NT2/D1 (cell line): Measurements from ENCODE around the gene MRPL14.

ENCODE experiments used
- SUZ12 ChIP-seq: IDR thresholded peaks from 2 replicates; pipeline ENCODE4 v1.6.1; 2011; ENCODE audit not compliant: insufficient read length, insufficient read depth; ENCODE audit errors: extremely low read depth
- YY1 ChIP-seq: IDR thresholded peaks from 2 replicates; pipeline ENCODE4 v1.6.1; 2011; ENCODE audit not compliant: insufficient read length, insufficient read depth
- ZNF274 ChIP-seq: IDR thresholded peaks from 2 replicates; pipeline ENCODE4 v1.6.1; 2011; ENCODE audit warnings: mild to moderate bottlenecking, low read depth, low read length

DNA sequence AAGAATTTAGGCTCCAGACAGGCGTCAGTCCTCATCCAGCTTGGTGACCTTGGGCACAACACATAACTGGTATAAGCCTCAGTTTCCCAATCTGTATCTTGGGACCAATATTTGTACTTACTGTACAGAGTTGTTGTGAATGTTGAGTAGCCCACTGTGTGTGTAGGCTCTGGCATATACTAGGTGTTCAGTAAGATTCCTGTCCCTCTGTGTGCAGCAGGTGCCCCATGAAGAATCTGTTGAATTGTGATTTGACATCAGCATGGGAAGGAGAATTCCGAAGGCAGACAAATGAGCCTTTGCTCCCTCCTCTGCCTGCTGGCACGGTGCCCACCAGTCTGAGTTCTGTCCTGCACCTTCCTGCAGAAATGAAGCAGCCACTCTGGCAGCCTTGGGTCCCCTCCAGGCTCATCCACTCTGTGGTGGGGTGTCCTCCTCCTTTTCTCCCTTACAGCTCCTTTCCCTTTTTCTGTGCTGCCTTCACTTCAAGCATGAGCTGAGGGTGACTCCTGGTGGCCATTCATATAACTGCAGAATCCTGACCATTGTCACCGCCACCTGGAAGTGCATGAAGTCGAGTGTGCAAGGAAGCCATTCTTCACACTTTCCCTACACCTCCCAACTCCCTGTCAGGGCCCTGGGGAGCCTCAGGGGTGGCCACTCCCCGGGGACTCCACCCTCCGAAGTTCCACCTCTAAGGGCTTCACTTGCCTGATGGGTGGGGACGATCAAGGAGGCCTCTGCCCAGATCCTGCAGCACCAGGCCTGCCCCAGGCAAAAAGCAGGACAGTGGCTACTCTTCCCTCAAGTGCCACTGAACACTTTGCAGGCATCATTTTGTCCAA is 48.2 kb downstream of the MRPL14 start:
- TF ChIP-seq ZNF274 (no peak), YY1 (no peak), SUZ12 (no peak)
